HCT116 (cell line): Measurements from ENCODE around the gene PEX11A. TPM values are rescaled to one million over a fixed set of nuclear protein-coding genes. Genes with fewer than 3 reads are reported as not detected.

Source experiments
- ATAC-seq: fragments of 200-7000 bp; cut with Tn5 transposase; 2 replicates; pipeline ENCODE4 v1.9.1; 2020; ENCODE audit warnings: mild to moderate bottlenecking, moderate library complexity
- BruUV-seq: library from RNA; stranded (reverse); fragments of 400-500 nt; replicated peaks from 2 replicates; lab custom pipeline; 2021; lab: Mats Ljungman, UMichigan
- CTCF ChIA-PET: fragments of 300-600 bp; sonication (Branson Sonifier 250); formaldehyde crosslinking; loops from one replicate; lab custom pipeline; 2021; ENCODE audit warnings: antibody characterized with exemption; lab: Charles Lee
- POLR2A ChIA-PET: fragments of 300-600, 350-600 bp; sonication (Branson Sonifier 250); formaldehyde crosslinking; loops from one replicate; lab custom pipeline; 2021; ENCODE audit warnings: antibody characterized with exemption; lab: Charles Lee
- RAD21 ChIA-PET, 2 experiments: fragments of 300-600 bp; sonication (Branson Sonifier 250); formaldehyde crosslinking; loops; one replicate each; lab custom pipeline; 2023; ENCODE audit warnings: low total read pairs in 2 of 2; ENCODE audit not compliant: uncharacterized antibody in 2 of 2, unreplicated experiment in 2 of 2, low non-redundant PET in 1 of 2; lab: Charles Lee
- DNase-seq: peaks from one replicate; pipeline ENCODE4 v3.0.0-alpha.2; 2010; ENCODE audit warnings: low read depth, low spot score
- H2AFZ ChIP-seq: fragments of 200-600 bp; shearing (Covaris generic), sonication (generic); 2 replicates; pipeline ENCODE4 v1.6.1; 2017; ENCODE audit warnings: low read depth, mixed run types, mixed read lengths, antibody characterized with exemption, low read length; ENCODE audit not compliant: poor library complexity, severe bottlenecking
- H3K27ac ChIP-seq: 2 replicates; pipeline ENCODE4 v1.5.1; 2012; ENCODE audit warnings: low read depth, low read length
- H3K27me3 ChIP-seq: fragments of 200-600 bp; sonication (generic); 2 replicates; pipeline ENCODE4 v1.6.1; 2016; ENCODE audit warnings: mixed run types, low read length, mixed read lengths; ENCODE audit not compliant: insufficient read depth
- H3K36me3 ChIP-seq, 2 experiments: fragments of 200-500 bp in 1 of 2; fragments of 200-600 bp in 1 of 2; sonication (Bioruptor generic) in 1 of 2; sonication (generic) in 1 of 2; 2 replicates each; pipeline versions ENCODE4 v1.5.1 to v1.6.1; 2014 to 2016; ENCODE audit warnings: low read length in 2 of 2, inconsistent platforms in 1 of 2, mixed read lengths in 1 of 2, mixed run types in 1 of 2; ENCODE audit not compliant: insufficient read depth in 2 of 2, control insufficient read depth in 1 of 2
- H3K4me1 ChIP-seq, 2 experiments: fragments of 200-600 bp in 1 of 2; sonication (generic) in 1 of 2; 2 replicates each; pipeline versions ENCODE4 v1.5.1 to v1.6.1; 2012 to 2017; ENCODE audit warnings: low read length in 2 of 2, inconsistent platforms in 1 of 2, mild to moderate bottlenecking in 1 of 2, mixed read lengths in 1 of 2, mixed run types in 1 of 2, moderate library complexity in 1 of 2; ENCODE audit not compliant: insufficient read depth in 2 of 2, control insufficient read depth in 1 of 2
- H3K4me2 ChIP-seq: fragments of 200-600 bp; sonication (generic); 2 replicates; pipeline ENCODE4 v1.6.1; 2017; ENCODE audit warnings: mixed run types, low read length, mixed read lengths
- H3K4me3 ChIP-seq, 2 experiments: fragments of 200-600 bp in 1 of 2; sonication (generic) in 1 of 2; replicated peaks in 1 of 2; 2 replicates each; pipeline ENCODE4 v1.5.1; 2011 to 2016; ENCODE audit warnings: low read length in 2 of 2, control low read depth in 1 of 2, low read depth in 1 of 2, mild to moderate bottlenecking in 1 of 2, mixed read lengths in 1 of 2, mixed run types in 1 of 2
- H3K79me2 ChIP-seq: fragments of 200-600 bp; sonication (generic); 2 replicates; pipeline ENCODE4 v1.6.1; 2017; ENCODE audit warnings: mild to moderate bottlenecking, mixed run types, low read length, moderate library complexity, mixed read lengths; ENCODE audit not compliant: insufficient read depth
- H3K9ac ChIP-seq: fragments of 200-600 bp; sonication (generic); 2 replicates; pipeline ENCODE4 v1.6.1; 2016; ENCODE audit warnings: low read length, mixed read lengths
- H3K9me2 ChIP-seq: fragments of 200-600 bp; sonication (generic), shearing (Covaris generic); 2 replicates; pipeline ENCODE4 v1.6.1; 2017; ENCODE audit warnings: mixed run types, mild to moderate bottlenecking, moderate library complexity; ENCODE audit not compliant: insufficient read depth
- H3K9me3 ChIP-seq, 2 experiments: fragments of 200-500 bp in 1 of 2; fragments of 200-600 bp in 1 of 2; sonication (Bioruptor generic) in 1 of 2; sonication (generic) in 1 of 2; 2 replicates each; pipeline ENCODE4 v1.6.1; 2014 to 2017; ENCODE audit warnings: low read length in 2 of 2, mixed read lengths in 2 of 2, inconsistent platforms in 1 of 2, low read depth in 1 of 2, mild to moderate bottlenecking in 1 of 2, mixed run types in 1 of 2, moderate library complexity in 1 of 2; ENCODE audit not compliant: control insufficient read depth in 1 of 2, insufficient read depth in 1 of 2
- H4K20me1 ChIP-seq: fragments of 200-600 bp; sonication (generic), shearing (Covaris generic); 2 replicates; pipeline ENCODE4 v1.6.1; 2017; ENCODE audit warnings: mixed run types, mild to moderate bottlenecking, moderate library complexity; ENCODE audit not compliant: insufficient read depth
- ATF3 ChIP-seq: IDR thresholded peaks from 2 replicates; pipeline ENCODE4 v1.6.1; 2012
- CBX3 ChIP-seq: IDR thresholded peaks from 2 replicates; pipeline ENCODE4 v1.6.1; 2012; ENCODE audit warnings: low read depth
- CEBPB ChIP-seq: IDR thresholded peaks from 2 replicates; pipeline ENCODE4 v1.6.1; 2012; ENCODE audit warnings: low read depth
- EGR1 ChIP-seq: IDR thresholded peaks from 2 replicates; pipeline ENCODE4 v1.6.1; 2012; ENCODE audit warnings: low read depth
- ELF1 ChIP-seq: IDR thresholded peaks from 2 replicates; pipeline ENCODE4 v1.6.1; 2012; ENCODE audit warnings: low read depth, borderline replicate concordance
- EZH2 ChIP-seq: fragments of 200-600 bp; sonication (generic); IDR thresholded peaks from 2 replicates; pipeline ENCODE4 v1.6.1; 2017; ENCODE audit warnings: antibody characterized with exemption, mixed run types
- FOSL1 ChIP-seq: IDR thresholded peaks from 2 replicates; pipeline ENCODE4 v1.6.1; 2012; ENCODE audit warnings: low read depth
- POLR2A ChIP-seq: IDR thresholded peaks from 2 replicates; pipeline ENCODE4 v1.7.0; 2011; ENCODE audit warnings: borderline replicate concordance; ENCODE audit not compliant: insufficient read depth, insufficient read length; ENCODE audit errors: extremely low read depth
- POLR2AphosphoS5 ChIP-seq: IDR thresholded peaks from 2 replicates; pipeline ENCODE4 v1.6.1; 2011; ENCODE audit warnings: mild to moderate bottlenecking, low read depth, low read length, moderate library complexity
- RAD21 ChIP-seq: IDR thresholded peaks from 2 replicates; pipeline ENCODE4 v1.6.1; 2012; ENCODE audit warnings: low read depth, mild to moderate bottlenecking
- SP1 ChIP-seq: IDR thresholded peaks from 2 replicates; pipeline ENCODE4 v1.6.1; 2012; ENCODE audit warnings: low read depth
- SRF ChIP-seq: IDR thresholded peaks from 2 replicates; pipeline ENCODE4 v1.6.1; 2012; ENCODE audit warnings: low read depth
- TCF7L2 ChIP-seq: IDR thresholded peaks from 2 replicates; pipeline ENCODE4 v1.7.0; 2011; ENCODE audit warnings: borderline replicate concordance, inconsistent platforms; ENCODE audit not compliant: insufficient read depth, insufficient read length; ENCODE audit errors: extremely low read depth
- YY1 ChIP-seq: IDR thresholded peaks from 2 replicates; pipeline ENCODE4 v1.6.1; 2011; ENCODE audit warnings: low read length, low read depth, moderate library complexity, mild to moderate bottlenecking; ENCODE audit not compliant: insufficient replicate concordance; ENCODE audit errors: extremely low read depth
- ZFX ChIP-seq: fragments of 450-650 bp; IDR thresholded peaks from 2 replicates; pipeline ENCODE4 v1.6.1; 2017
- ZNF274 ChIP-seq: fragments of 200-500 bp; sonication (Bioruptor generic); IDR thresholded peaks from 2 replicates; pipeline ENCODE4 v1.6.1; 2014; ENCODE audit warnings: mild to moderate bottlenecking, low read depth, low read length, inconsistent platforms
- intact Hi-C: fragments of 100-400 bp; cut with micrococcal nuclease; formaldehyde crosslinking; loops from 2 replicates; pipeline ENCODE4 v1.10.0; 2022
- total RNA-seq: library from RNA; stranded (reverse); gene quantifications from one replicate; pipeline ENCODE4 v1.2.1, GENCODE V29; 2021; ENCODE audit not compliant: unreplicated experiment
- TF ChIP-seq, protein P1 (sequence below), 3 experiments: fragments of 200-600 bp in 1 of 3; sonication (generic) in 1 of 3; IDR thresholded peaks in 2 of 3; conservative IDR thresholded peaks in 1 of 3; 2 replicates each; pipeline ENCODE4 v1.5.1; 2012 to 2017; ENCODE audit warnings: low read depth in 2 of 3, low read length in 2 of 3, antibody characterized with exemption in 1 of 3, borderline replicate concordance in 1 of 3, control low read depth in 1 of 3, mild to moderate bottlenecking in 1 of 3, mixed read lengths in 1 of 3, mixed run types in 1 of 3, moderate library complexity in 1 of 3; ENCODE audit not compliant: insufficient read depth in 1 of 3
- TF ChIP-seq, protein P2 (sequence below): IDR thresholded peaks from 2 replicates; pipeline ENCODE4 v1.6.1; 2012

Gene PEX11A
- total RNA-seq, 1 experiment from 2014 or later, result 7.1 TPM

DNA sequence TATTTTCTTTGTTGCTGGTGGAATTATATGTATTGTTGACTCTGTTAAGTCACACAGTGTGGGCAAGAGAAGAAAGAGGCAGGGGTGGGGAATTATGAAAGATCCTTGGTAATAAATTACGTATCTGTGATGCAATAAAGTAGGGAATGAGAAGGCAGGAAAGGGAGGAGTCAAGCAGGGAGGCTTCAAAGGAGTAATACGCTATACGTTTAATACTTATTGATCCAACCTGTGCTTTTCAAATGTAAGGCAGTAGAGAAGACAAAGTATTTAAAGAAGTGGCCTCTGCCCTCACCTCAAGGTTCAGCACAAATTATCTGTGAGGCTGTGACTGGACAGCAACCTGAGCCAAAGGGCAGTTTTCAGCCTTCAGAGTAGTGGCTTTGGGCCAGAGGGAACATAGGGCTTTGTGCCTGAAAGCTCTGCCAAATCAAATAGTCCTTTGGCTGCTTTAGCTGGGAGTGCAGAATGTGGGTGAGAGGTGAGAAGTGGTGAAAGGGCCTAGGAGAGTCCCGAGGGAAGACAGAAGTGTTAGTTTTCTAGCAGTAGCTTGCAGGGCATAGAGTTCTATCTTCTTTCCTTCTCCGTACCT lies 10.2 kb downstream of the PEX11A start:
- intact Hi-C loops, result no loop called here
- ATAC-seq, result no peak

GRCh38 chr15:89679212-89679611 lies 11.3 kb downstream of the PEX11A start, which contains the start of gene PLIN1:
Gene PLIN1 (minus strand): TSS chr15:89679367. CDS start chr15:89677489, 1,878 bp downstream.
- Histone ChIP-seq H2AFZ (no peak within 1 kb of the TSS), H3K4me3 (no peak within 1 kb of the TSS), H3K4me2 (no peak within 1 kb of the TSS), H3K27ac (no peak within 1 kb of the TSS), H3K27me3 (no peaks in the 10 kb centered on the region), H4K20me1 (no peaks in the 10 kb centered on the region), H3K36me3 (no peaks in the 10 kb centered on the region), H3K4me1 (no peaks in the 10 kb centered on the region), H3K9ac (no peak within 1 kb of the TSS), H3K79me2 (no peaks in the 10 kb centered on the region), H3K9me3 (no peaks in the 10 kb centered on the region), H3K9me2 (no peaks in the 10 kb centered on the region)
- DNase-seq (no peak), ATAC-seq (no peak)
- POLR2A ChIA-PET, result no interaction called here
- CTCF ChIA-PET, result no interaction called here
- no TSS peak for BruUV-seq
- intact Hi-C loops, result no loop called here
- RAD21 ChIA-PET, result no interaction called here
- no peak for TF ChIP-seq SP1
- TF ChIP-seq, protein P1, sequence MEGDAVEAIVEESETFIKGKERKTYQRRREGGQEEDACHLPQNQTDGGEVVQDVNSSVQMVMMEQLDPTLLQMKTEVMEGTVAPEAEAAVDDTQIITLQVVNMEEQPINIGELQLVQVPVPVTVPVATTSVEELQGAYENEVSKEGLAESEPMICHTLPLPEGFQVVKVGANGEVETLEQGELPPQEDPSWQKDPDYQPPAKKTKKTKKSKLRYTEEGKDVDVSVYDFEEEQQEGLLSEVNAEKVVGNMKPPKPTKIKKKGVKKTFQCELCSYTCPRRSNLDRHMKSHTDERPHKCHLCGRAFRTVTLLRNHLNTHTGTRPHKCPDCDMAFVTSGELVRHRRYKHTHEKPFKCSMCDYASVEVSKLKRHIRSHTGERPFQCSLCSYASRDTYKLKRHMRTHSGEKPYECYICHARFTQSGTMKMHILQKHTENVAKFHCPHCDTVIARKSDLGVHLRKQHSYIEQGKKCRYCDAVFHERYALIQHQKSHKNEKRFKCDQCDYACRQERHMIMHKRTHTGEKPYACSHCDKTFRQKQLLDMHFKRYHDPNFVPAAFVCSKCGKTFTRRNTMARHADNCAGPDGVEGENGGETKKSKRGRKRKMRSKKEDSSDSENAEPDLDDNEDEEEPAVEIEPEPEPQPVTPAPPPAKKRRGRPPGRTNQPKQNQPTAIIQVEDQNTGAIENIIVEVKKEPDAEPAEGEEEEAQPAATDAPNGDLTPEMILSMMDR (IDR thresholded peaks at IDR 0.05 in 2 of 3, conservative IDR thresholded peaks at IDR 0.05 in 1 of 3; ENCODE audit: borderline replicate concordance in 1 of 3, insufficient read depth in 1 of 3, low read depth in 2 of 3, low read length in 2 of 3), result no peak
- TF ChIP-seq ATF3, result no peak
- TF ChIP-seq ZFX, result no peak
- TF ChIP-seq ELF1, result no peak
- TF ChIP-seq RAD21, result no peak
- no peak for TF ChIP-seq EGR1
- TF ChIP-seq POLR2AphosphoS5, result no peak
- TF ChIP-seq SRF, result no peak
- no peak for TF ChIP-seq YY1
- TF ChIP-seq, protein P2, sequence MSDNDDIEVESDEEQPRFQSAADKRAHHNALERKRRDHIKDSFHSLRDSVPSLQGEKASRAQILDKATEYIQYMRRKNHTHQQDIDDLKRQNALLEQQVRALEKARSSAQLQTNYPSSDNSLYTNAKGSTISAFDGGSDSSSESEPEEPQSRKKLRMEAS, result no peak
- no peak for TF ChIP-seq EZH2
- no peak for TF ChIP-seq CEBPB
- TF ChIP-seq POLR2A, result no peak
- TF ChIP-seq ZNF274, result no peak
- no peak for TF ChIP-seq CBX3
- no peak for TF ChIP-seq TCF7L2
- TF ChIP-seq FOSL1, result no peak

More for the DNA sequence above, 10.2 kb downstream of the PEX11A start:
- ChIA-PET RAD21 (no interaction called here), POLR2A (no interaction called here), CTCF (no interaction called here)
- Histone ChIP-seq H3K4me1 (no peaks in the 10 kb centered on the region), H3K36me3 (no peaks in the 10 kb centered on the region), H3K79me2 (no peaks in the 10 kb centered on the region), H3K27me3 (no peaks in the 10 kb centered on the region), H3K9me2 (no peaks in the 10 kb centered on the region), H3K27ac (no peak overlapping the region), H3K9ac (no peak overlapping the region), H2AFZ (no peak overlapping the region), H3K9me3 (no peaks in the 10 kb centered on the region), H4K20me1 (no peaks in the 10 kb centered on the region), H3K4me2 (no peak overlapping the region), H3K4me3 (no peak overlapping the region)
- DNase-seq, result no peak
- no peak for TF ChIP-seq ZNF274
- no peak for TF ChIP-seq RAD21
- TF ChIP-seq YY1, result no peak
- no peak for TF ChIP-seq EZH2
- no TSS peak for BruUV-seq
